DMS53 treated with DMSO at 0.1 percent for 48 hours (cell line): ENCODE results near the gene SUPV3L1.

Experiments
- DNase-seq: peaks from one replicate; lab custom pipeline; 2025; ENCODE audit not compliant: unreplicated experiment; lab: John Stamatoyannopoulos, UW

SUPV3L1 gene

DNA sequence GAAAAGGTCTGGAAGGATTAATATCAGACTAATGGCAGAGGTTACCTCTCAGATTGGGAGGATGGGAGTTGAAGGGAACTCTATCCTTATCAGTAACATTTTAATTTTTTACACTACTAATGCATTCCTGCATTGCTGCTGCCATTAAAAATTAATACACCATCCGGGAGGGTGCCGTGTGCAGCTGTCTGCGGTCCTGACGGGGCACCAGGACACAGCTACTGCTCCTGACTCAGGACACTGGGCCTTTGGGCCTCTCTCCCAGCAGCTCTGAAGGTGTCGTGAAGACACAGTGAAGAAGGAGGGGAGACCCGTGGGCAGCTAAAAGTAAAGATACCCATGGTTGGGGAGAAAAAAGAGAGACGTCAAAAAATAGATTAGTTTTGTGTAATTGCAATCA is 74.8 kb downstream of the SUPV3L1 start:
- DNase-seq, result no peak
